Sciatic nerve (tissue), 2 donors: ENCODE measurements around the gene ZFP1. TPM values are rescaled to one million over a fixed set of nuclear protein-coding genes. Genes with fewer than 3 reads are reported as not detected.
"Not testable (repeated sequence)": the region's sequence is repeated elsewhere in the genome, so short reads cannot be mapped to it uniquely, and the experiment has no call there.

Experiments
- ATAC-seq: fragments of 200-7000 bp; cut with Tn5 transposase; one replicate; pipeline ENCODE4 v1.9.1; 2020; ENCODE audit warnings: mild to moderate bottlenecking, moderate library complexity
- DNase-seq: peaks from one replicate; pipeline ENCODE4 v3.0.0-alpha.2; 2020; ENCODE audit warnings: low spot score
- intact Hi-C: fragments of 100-400 bp; cut with DNase I; formaldehyde crosslinking; loops from one replicate; pipeline ENCODE4 v1.14.2; 2022
- total RNA-seq: library from RNA; stranded (reverse); fragmentation: NEBNext Ultra II Directional; extraction: Animal tissue kit (Norgen Biotek cat#: 25700); gene quantifications from one replicate; pipeline ENCODE4 v1.2.1, GENCODE V29; 2021
- donor health status: DM: no; HTN: no; CAD: no.
- donor health status: DM: no; HTN: no; CAD: no.

The ZFP1 gene
- total RNA-seq, 1 donor from 2014 or later: 19.0 TPM

DNA sequence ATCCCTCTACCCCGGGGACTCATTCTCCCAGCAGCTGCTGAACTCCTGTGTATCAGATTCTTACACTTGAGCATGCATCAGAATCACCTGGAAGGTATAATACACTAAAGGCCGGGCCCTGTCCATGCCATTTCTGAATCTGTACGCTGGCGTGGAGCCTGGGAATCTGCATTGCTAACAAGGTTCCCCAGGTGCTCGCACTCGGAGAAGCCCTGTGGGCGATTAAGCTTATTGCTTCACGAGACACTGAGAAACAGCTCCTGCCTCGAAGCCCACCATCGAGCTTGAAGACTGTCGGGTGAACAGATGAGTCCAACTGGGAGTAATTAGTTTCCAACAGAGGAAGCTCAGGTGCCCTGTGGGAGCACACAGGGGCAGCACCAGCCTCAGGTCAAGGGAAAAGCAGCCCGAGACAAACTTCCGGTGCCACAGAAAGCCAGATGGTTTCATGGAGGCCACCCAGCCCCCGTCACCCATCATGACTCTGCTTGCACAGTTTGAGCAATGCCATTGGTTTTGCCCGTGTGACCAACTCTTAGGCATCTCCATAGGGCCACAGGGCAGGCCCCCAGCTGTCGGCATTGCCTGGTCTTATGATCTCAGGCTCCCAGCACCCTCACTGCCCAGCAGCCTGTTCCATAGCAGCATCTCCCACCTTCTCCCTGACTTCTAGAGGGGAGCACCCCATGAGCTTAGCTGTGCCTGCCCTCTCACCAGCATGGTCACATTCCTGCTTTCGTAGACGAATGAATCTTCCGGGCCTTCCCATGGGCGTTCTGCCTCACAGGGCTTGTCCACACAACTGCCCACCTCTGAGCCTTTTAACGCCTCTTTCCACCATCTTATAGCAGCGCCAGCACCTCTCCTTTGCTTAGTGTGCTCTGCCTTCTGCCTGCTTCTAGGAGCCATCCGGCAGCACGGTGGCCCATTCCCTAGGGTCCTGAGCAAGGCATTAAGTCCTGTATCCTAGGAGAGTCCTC is 47.8 kb downstream of the ZFP1 start:
- DNase-seq (peak; percentile 32), ATAC-seq (no peak)
- intact Hi-C loops: loop anchor here (10.0 kb wide), 1 partner anchor 569 kb away; no protein-coding TSS in a partner anchor

DNA sequence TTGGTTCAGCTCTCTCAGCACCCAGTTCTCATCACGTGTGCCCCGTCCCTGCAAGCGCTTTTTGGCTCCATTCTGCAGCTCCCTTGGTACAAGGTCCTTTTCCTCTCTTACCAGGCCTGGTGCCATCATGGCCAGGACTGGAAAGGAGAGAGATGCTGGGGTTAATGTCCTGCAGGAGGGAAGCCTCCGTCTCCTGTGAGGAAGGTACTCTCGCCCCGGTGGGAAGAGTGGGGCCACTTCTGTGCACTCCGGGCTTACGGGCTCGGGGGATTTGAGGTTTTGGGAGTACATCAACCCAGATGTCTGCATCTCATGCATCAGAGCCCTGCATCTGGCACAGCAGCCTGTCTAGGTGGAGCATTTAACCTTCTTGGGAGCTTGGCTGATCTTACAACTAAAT is 48.5 kb downstream of the ZFP1 start:
- intact Hi-C loops: loop anchor here (10.0 kb wide), 1 partner anchor 568 kb away; no protein-coding TSS in a partner anchor
- peak; percentile 30 for DNase-seq
- no peak for ATAC-seq

DNA sequence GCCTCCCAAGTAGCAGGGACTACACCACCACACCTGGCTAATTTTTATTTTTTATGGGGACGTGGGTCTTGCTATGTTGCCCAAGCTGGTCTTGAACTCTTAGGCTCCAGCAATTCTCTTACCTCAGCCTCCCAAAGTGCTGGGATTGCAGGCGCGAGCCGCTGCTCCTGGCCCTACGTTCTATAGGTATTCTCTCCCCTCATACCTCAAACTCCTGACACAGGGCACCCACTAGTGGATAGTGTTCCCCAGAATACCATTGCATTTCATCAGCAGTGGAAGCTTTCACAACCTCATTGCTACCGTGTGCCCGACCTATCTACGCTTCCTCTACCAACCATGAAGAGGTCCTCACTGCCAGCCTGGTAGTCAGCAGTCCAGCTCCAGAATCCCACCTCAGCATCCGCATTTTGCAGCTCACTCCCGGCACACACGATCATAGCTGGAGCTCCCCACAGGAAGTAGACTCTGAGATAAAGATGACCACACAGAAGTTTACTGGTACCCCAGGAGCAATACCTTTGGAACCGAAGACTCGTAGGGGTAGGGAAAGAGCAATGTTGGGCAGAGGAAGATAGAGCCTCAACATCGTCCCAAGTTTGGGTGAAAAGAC is 49.3 kb downstream of the ZFP1 start:
- ATAC-seq (no peak), DNase-seq (peak; percentile 18)
- intact Hi-C loops: loop anchor here (10.0 kb wide), 1 partner anchor 567 kb away; no protein-coding TSS in a partner anchor

DNA sequence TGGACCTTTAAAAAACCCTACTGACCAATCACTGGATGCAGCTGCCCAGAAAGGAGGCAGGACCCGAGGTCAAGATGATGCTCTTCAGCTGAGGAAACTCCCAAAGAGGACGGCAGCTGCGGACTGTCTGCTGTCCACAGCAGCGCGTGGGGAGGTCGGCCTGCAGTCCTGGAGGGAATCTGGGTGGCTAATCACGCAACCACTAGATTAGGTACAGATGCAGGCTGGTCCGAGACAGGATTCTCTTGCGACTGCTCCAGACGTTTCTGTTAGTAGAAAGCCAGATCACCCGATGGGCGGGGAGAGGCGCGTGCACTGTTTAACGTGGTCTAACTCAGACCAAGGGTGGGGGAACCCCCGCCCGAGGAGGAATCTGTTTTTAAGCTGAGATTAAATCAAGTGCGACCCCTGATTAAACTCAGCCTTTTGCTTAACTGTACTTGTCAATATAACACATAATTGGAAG is 49.8 kb downstream of the ZFP1 start:
- ATAC-seq (no peak), DNase-seq (peak; percentile 54)
- intact Hi-C loops: loop anchor here (10.0 kb wide), 1 partner anchor 567 kb away; no protein-coding TSS in a partner anchor

DNA sequence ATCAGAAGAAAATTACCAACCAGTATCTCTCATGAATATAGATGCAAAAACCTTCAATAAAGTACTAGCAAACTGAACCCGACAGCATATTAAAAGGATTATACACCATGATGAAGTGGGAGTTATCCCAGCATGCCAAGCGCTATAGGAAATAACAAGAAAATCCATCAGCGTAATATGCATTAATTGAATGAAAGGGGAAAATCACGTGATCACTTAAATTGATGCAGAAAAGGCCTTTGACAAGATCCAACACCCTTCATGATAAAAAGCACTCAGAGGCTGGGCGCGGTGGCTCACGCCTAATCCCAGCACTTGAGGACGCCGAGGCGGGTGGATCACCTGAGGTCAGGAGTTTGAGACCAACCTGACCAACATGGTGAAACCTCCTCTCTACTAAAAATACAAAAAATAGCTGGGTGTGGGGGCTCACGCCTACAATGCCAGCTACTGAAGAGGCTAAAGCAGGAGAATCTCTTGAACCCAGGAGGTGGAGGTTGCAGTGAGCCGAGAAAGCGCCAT is 53.8 kb downstream of the ZFP1 start:
- DNase-seq (peak; percentile 7), ATAC-seq (no peak)
- intact Hi-C loops: no loop called here

DNA sequence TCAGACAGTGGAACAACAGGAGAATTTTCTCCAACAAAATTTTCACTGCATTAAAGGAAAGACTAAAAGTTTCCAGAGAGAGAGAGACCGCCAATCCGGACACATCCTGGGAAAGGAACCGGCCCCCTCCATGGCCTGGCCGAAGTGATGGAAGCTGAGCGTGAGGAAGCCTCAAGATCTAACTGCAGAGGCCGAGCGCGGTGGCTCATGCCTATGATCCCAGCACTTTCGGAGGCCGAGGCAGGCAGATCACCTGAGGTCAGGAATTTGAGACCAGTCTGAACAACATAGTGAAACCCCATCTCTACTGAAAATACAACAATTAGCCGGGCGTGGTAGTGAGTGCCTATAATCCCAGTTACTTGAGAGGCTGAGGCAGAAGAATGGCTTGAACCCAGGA is 54.8 kb downstream of the ZFP1 start:
- DNase-seq (peak; percentile 19), ATAC-seq (no peak)
- intact Hi-C loops: no loop called here

DNA sequence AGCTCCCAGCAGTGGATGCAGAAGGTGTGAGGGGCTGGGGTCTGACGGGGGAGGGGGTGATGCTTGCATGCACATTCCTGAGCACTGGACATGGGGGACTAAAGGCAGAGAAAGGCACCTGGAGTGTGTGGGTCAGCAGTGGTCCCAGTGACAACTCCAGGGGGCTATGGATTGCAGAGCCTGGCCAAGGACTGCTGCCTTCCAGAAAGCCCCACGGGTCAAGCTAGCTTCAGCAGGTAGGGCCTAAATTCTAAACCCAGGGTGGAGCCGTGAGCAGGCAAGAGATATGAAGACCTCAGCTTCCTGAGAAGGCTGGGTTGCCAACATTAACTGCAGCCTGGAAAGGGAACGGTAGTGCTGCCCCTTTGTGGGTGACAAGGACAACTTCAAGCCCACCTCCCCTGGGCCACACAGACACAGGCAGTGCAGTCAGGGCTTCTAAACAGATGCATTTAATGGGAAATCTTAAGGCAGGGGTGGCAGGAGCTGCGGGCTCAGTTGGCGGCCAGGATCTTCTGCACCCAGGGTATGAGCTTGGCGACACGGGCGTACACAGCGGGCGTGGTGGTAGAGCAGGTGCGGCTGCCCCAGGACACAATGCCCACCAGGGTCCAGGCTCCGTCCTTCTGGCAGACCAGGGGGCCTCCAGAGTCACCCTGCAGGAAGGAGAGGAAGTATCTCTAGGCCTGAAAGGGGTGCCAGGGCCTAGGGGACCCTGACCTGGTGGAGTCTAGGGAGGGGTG is 55.5 kb downstream of the ZFP1 start:
- no peak for ATAC-seq
- intact Hi-C loops: no loop called here
- peak; percentile 42 for DNase-seq

DNA sequence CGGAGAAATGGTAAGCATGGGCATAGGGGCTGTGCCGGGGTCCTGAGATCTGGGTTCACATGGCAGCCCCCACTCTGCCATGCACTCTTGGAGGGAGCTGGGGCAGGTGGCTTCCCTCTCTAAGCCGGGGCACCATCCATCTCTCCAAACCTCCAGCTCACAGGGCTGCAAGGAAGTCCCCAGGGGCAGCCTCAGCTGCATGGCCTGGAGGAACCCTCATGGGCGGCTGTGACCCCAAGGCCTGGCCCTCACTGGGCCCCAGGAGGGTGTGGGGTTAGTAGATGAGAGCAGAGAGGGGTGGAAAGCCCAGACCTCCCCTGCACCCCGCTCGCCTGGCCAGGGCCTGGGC is 56.1 kb downstream of the ZFP1 start:
- no peak for DNase-seq
- intact Hi-C loops: no loop called here
- ATAC-seq: no peak

DNA sequence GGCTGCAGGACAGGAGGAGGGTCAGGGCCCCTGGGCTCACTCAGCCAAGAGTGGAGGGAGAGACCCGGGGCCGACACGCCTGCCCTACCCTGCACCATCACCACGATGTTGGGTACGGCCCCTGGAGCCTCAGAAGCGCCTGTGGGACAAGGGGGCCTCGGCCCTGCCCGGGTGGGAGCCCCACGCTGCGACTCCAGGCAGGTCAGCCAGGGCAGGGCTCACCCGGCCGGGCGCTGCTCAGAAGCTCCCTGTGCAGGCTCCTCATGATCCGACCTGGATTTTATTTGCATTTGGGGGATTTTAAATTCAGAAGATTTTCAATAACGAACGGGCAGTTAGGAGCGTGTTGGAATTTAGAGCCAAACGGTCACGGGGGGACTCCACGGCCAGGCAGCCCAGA is 56.6 kb downstream of the ZFP1 start:
- DNase-seq, intact Hi-C loops, ATAC-seq: not testable (repeated sequence)

DNA sequence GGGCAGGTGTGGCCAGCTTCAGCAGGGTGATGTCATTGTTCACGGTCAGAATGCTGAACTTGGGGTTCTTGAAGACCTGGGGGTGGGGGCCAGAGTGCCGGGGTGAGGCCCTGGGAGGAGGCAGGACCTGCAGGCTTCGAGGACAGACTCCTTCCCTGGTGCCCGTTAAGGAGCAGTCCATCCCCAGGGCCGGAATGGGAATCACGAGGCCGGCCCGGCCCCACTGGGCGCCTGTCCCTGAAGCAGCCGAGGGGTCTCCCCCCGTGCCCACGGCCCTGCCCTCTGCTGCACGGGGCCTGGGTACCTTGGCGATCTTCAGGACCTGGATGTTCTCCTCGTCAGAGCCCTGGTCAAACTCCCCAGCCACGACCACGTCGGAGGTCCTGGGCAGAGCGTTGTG is 57.1 kb downstream of the ZFP1 start:
- DNase-seq, intact Hi-C loops, ATAC-seq: not testable (repeated sequence)

DNA sequence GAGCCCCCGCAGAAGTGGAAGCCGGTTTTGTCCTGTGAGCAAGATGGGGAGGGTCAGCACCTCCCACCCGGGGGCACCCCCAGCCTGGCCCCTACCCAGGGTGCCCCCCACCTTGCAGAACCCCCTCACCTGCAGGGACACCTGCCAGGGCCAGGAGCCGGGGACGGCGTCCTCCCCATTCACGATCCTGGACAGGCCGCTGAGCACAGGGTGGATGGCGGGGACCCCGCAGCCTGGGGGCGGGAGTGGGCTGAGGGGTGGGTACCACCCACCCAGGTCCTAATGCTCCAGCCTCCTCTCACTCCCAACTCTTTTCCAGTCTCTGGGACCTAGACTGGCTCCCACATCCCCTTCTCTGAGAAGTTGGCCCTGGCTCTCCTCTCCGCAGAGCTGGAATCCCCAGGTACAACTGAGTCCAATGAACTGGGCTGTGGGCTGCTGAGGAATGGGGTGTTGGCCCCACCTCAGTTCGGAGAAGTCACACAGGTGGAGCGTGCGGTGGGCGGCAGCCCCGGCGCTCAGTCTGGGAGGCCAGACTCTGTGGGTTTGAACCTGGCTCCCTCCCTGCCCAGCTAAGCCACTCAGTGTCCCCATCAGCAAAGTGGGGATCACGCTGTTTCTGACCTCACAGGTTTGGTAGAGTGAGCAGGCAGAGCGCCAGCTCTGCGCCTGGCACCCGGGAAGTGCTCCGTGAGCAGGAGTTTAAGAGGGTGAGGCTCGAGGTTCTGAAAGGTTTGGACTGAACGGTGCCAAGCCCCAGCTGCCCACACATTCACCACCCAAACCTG is 57.8 kb downstream of the ZFP1 start:
- ATAC-seq: peak; percentile 37
- intact Hi-C loops: loop anchor here (2.0 kb wide), 1 partner anchor 19 kb away; no protein-coding TSS in a partner anchor
- DNase-seq: not testable (repeated sequence)

DNA sequence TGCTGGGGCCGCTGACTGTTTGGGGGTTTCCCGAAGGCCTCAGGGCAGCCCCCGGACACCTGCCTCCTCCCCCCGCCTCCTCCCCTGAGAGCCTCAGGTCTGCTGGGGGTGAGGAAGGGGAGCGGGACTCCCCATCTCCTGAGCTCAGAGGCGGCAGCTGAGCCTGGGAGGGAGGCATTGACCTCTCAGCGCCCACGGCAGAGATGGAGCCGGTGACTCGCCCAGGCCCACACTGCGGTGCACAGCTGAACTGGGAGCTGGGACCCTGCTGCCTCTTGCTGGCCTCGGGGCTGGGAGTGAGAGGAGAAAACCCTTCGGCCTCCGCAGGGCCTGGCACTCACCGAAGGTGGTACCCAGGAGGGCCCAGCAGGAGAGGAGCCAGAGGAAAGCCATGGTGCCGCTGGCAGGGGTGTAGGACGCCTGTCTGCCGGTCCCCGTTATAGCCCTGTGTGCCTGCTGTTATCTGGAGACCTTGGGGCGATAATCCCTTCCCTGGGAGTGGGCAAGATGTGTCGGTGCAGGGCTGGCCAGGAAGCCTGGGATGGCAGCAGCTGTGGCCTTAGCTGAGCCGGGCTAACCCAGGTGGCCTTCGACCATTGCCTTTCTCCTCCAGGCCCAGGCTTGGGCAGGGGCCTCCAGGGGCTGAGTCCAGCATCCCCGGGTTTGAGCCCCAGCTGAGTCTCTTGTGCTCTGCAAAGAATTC is 58.6 kb downstream of the ZFP1 start, which contains the start of gene CTRB2:
CTRB2 (minus strand) TSS at position 413 of the 703 bp plus-strand sequence; CDS start at position 393, 20 bp downstream.
- intact Hi-C loops: loop anchor here (2.0 kb wide), 1 partner anchor 18 kb away; no protein-coding TSS in a partner anchor
- ATAC-seq: no peak

DNA sequence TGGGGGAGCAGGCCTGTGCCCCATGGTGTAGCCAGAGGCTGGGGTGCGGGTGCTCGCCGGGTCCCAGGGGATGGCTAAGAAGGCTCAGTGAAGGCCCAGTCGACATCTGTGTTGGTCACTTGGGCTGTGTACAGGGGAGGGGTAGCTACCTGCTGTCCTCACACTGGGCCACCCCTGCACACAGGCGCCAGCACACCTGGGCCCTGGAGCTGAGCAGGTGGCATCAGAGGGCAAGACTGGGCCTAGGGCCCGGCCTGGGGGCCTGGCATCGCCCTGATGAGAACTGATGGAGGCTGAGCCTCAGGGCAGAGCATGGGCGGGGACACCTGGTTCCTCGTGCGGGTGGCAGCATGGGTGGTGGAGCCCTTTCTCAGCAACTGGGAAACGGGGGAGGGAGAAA is 59.5 kb downstream of the ZFP1 start:
- DNase-seq (no peak), ATAC-seq (no peak)
- intact Hi-C loops: loop anchor here (2.0 kb wide), 1 partner anchor 17 kb away; no protein-coding TSS in a partner anchor

More for the DNA sequence above, 58.6 kb downstream of the ZFP1 start, which contains the start of gene CTRB2:
- no peak for DNase-seq

DNA sequence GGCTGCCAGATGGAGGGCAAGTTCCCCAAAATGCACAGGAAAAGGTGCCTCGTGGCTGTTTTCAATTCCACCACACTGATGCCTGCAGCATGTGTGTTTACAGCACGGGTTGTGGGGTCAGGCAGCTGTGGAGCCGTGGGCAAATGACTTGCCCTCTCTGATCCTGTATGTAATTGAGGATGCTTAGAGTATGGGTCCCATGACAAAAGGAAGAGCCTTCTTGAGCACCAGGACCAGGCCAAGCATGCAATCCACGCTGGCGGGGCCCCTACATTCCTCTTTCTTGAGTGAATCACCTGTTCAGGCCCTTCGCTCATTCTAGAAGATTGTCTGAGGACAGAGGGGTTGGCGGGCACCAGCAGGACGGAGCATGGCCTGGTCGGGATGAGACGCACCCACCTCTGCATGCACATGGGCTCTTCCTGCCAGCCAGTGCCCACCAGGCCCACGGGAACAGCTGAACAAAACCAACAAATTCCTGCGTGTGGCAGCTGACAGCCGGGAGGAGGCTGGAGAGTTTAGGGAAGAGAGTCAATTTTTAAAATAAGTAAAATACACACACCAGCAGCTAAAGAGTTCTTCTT is 60.0 kb downstream of the ZFP1 start:
- no peak for DNase-seq
- intact Hi-C loops: no loop called here
- no peak for ATAC-seq

DNA sequence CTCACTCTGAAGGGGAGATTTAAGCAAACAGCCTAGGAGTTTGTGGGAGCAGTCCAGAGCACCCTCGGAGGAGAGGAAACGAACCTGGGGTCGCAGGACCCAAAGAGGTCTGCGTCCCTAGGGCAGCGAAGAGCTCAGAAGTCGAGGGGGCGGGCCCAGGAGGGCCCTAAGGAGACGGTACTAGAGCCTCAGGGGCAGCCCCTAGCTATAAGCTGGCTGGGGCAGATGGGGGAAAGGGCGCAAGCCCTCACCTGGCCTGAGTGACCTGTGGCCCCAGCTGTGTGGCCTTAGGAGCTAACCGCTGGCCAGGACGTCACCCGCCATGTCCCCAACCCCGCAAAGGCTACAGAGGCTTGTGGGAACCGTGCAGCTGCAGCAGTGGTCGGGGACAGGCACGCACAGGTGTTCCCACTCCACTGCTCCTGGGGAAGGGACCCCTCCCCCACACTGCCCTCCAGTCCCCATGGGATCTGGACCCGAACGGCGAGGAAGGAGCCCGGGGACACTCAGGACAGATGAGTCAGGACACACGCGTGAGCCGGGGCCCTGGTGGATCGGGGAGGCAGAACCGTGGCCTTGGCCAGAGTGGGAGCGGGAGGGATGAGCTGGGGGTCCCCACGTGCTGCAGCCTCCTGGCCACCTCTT is 60.7 kb downstream of the ZFP1 start:
- no peak for ATAC-seq
- no peak for DNase-seq
- intact Hi-C loops: no loop called here

DNA sequence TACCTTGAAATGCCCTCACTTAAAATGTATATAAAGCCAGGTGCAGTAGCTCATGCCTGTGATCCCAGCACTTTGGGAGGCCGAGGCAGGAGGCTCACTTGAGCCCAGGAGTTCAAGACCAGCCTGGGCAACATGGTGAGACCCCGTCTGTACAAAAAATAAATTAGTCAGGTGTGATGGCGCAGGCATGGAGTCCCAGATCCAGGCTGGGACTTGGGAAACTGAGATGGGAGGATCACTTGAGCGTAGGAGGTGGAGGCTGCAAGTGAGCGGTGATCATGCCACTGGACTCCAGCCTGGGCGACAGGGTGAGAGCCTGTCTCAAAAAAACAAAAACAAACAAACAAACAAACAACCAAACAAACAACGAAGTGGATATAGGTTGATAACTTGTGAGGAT is 61.2 kb downstream of the ZFP1 start:
- DNase-seq, intact Hi-C loops: not testable (repeated sequence)

More for the DNA sequence above, 61.2 kb downstream of the ZFP1 start:
- not testable (repeated sequence) for ATAC-seq
